Activated T-helper 1 cell treated with anti-CD3 and anti-CD28 coated beads, Interleukin-12 subunit alpha, Interleukin-12 subunit beta, Interleukin-2, Interleukin-4 antibody, amounts not matched to agents 30 ng/mL and 10 ng/mL and 1 ng/mL, durations not matched to agents 14 hours and 24 hours and 36 hours (primary cell): ENCODE data around the gene ADAM29. TPM values are rescaled to one million over a fixed set of nuclear protein-coding genes. Genes with fewer than 3 reads are reported as not detected.
"Not testable (repeated sequence)": the region's sequence is repeated elsewhere in the genome, so short reads cannot be mapped to it uniquely, and the experiment has no call there.

Experiments
- DNase-seq: peaks from one replicate; pipeline ENCODE4 v3.0.0; 2021; ENCODE audit warnings: low spot score
- H3K27ac Mint-ChIP-seq: one replicate; pipeline ENCODE4 v1.8.0; 2021; ENCODE audit warnings: mild to moderate bottlenecking, mixed read lengths
- H3K27me3 Mint-ChIP-seq: one replicate; pipeline ENCODE4 v1.8.0; 2022; ENCODE audit warnings: mild to moderate bottlenecking, moderate library complexity, mixed read lengths; ENCODE audit not compliant: insufficient read depth
- H3K36me3 Mint-ChIP-seq: one replicate; pipeline ENCODE4 v1.8.0; 2021; ENCODE audit warnings: low read depth, mixed read lengths
- H3K4me1 Mint-ChIP-seq: one replicate; pipeline ENCODE4 v1.8.0; 2021; ENCODE audit warnings: low read depth, mixed read lengths
- H3K4me3 Mint-ChIP-seq: one replicate; pipeline ENCODE4 v1.8.0; 2021; ENCODE audit warnings: mild to moderate bottlenecking, moderate library complexity, mixed read lengths
- H3K9me3 Mint-ChIP-seq: one replicate; pipeline ENCODE4 v1.8.0; 2021; ENCODE audit warnings: mixed read lengths
- intact Hi-C: fragments of 100-400 bp; cut with micrococcal nuclease; formaldehyde crosslinking; loops from one replicate; pipeline ENCODE4 v1.15.1; 2024
- total RNA-seq: library from RNA; stranded (reverse); gene quantifications from 2 replicates; pipeline ENCODE4 v1.2.3, GENCODE V29; 2022

The ADAM29 gene
- total RNA-seq, result not detected in 2 replicates

GRCh38 chr4:174918058-174918457 lies at the start of gene ADAM29:
Gene ADAM29 (plus strand): TSS chr4:174918358. CDS start chr4:174975526, 57,168 bp downstream.
- H3K36me3 Mint-ChIP-seq, result no peaks in the 10 kb centered on the region
- no peaks in the 10 kb centered on the region for H3K4me1 Mint-ChIP-seq
- DNase-seq, result no peak
- H3K9me3 Mint-ChIP-seq, result no peaks in the 10 kb centered on the region
- no peak within 1 kb of the TSS for H3K27ac Mint-ChIP-seq
- no peaks in the 10 kb centered on the region for H3K27me3 Mint-ChIP-seq
- H3K4me3 Mint-ChIP-seq, result no peak within 1 kb of the TSS
- intact Hi-C loops, result no loop called here

GRCh38 chr4:174869339-174869738 lies 48.8 kb upstream of the ADAM29 start:
- H3K9me3 Mint-ChIP-seq, result no peaks in the 10 kb centered on the region
- no peaks in the 10 kb centered on the region for H3K27me3 Mint-ChIP-seq
- intact Hi-C loops, result no loop called here
- H3K4me3 Mint-ChIP-seq, result no peak overlapping the region
- H3K27ac Mint-ChIP-seq, result no peak overlapping the region
- H3K36me3 Mint-ChIP-seq, result no peaks in the 10 kb centered on the region
- DNase-seq, result no peak
- no peaks in the 10 kb centered on the region for H3K4me1 Mint-ChIP-seq

- intact Hi-C loops, result no loop called here
- H3K9me3 Mint-ChIP-seq, result no peaks in the 10 kb centered on the region
- H3K27me3 Mint-ChIP-seq, result no peaks in the 10 kb centered on the region
- H3K36me3 Mint-ChIP-seq, result no peaks in the 10 kb centered on the region
- no peak overlapping the region for H3K27ac Mint-ChIP-seq
- no peaks in the 10 kb centered on the region for H3K4me1 Mint-ChIP-seq
- H3K4me3 Mint-ChIP-seq, result no peak overlapping the region
- DNase-seq, result no peak
Observed at GRCh38 chr4:174870311-174870710, 47.8 kb upstream of the ADAM29 start.

GRCh38 chr4:174871407-174871806 lies 46.8 kb upstream of the ADAM29 start:
- intact Hi-C loops, result no loop called here
- no peaks in the 10 kb centered on the region for H3K4me1 Mint-ChIP-seq
- no peak for DNase-seq
- no peaks in the 10 kb centered on the region for H3K27me3 Mint-ChIP-seq
- no peak overlapping the region for H3K27ac Mint-ChIP-seq
- no peaks in the 10 kb centered on the region for H3K36me3 Mint-ChIP-seq
- H3K4me3 Mint-ChIP-seq, result no peak overlapping the region
- H3K9me3 Mint-ChIP-seq, result no peaks in the 10 kb centered on the region

- H3K9me3 Mint-ChIP-seq, H3K27me3 Mint-ChIP-seq, DNase-seq, H3K4me3 Mint-ChIP-seq, H3K4me1 Mint-ChIP-seq, intact Hi-C loops, H3K36me3 Mint-ChIP-seq, H3K27ac Mint-ChIP-seq: not testable (repeated sequence)
Observed at GRCh38 chr4:174873146-174873545, 45.0 kb upstream of the ADAM29 start.

- H3K27ac Mint-ChIP-seq, result no peak overlapping the region
- no peak for DNase-seq
- intact Hi-C loops, result no loop called here
- H3K4me1 Mint-ChIP-seq, result no peaks in the 10 kb centered on the region
- H3K27me3 Mint-ChIP-seq, result no peaks in the 10 kb centered on the region
- H3K4me3 Mint-ChIP-seq, result no peak overlapping the region
- no peaks in the 10 kb centered on the region for H3K36me3 Mint-ChIP-seq
- no peaks in the 10 kb centered on the region for H3K9me3 Mint-ChIP-seq
Observed at GRCh38 chr4:174873931-174874330, 44.2 kb upstream of the ADAM29 start.

GRCh38 chr4:174874898-174875297 lies 43.3 kb upstream of the ADAM29 start:
- intact Hi-C loops, result no loop called here
- H3K27ac Mint-ChIP-seq, result no peak overlapping the region

GRCh38 chr4:174880001-174880400 lies 38.2 kb upstream of the ADAM29 start:
- H3K27me3 Mint-ChIP-seq, result no peaks in the 10 kb centered on the region
- H3K27ac Mint-ChIP-seq, result no peak overlapping the region
- H3K36me3 Mint-ChIP-seq, result no peaks in the 10 kb centered on the region
- intact Hi-C loops, result no loop called here
- H3K4me3 Mint-ChIP-seq, result no peak overlapping the region
- no peaks in the 10 kb centered on the region for H3K4me1 Mint-ChIP-seq
- no peaks in the 10 kb centered on the region for H3K9me3 Mint-ChIP-seq
- no peak for DNase-seq

More at GRCh38 chr4:174874898-174875297, 43.3 kb upstream of the ADAM29 start:
- Mint-ChIP-seq H3K4me3 (no peak overlapping the region), H3K4me1 (no peaks in the 10 kb centered on the region), H3K9me3 (no peaks in the 10 kb centered on the region), H3K27me3 (no peaks in the 10 kb centered on the region), H3K36me3 (no peaks in the 10 kb centered on the region)
- no peak for DNase-seq

- no peak for DNase-seq
- H3K36me3 Mint-ChIP-seq, result no peaks in the 10 kb centered on the region
- no peak overlapping the region for H3K27ac Mint-ChIP-seq
- no peak overlapping the region for H3K4me3 Mint-ChIP-seq
- H3K9me3 Mint-ChIP-seq, result no peaks in the 10 kb centered on the region
- H3K4me1 Mint-ChIP-seq, result no peaks in the 10 kb centered on the region
- H3K27me3 Mint-ChIP-seq, result no peaks in the 10 kb centered on the region
- intact Hi-C loops, result no loop called here
Observed at GRCh38 chr4:174882317-174882992, 35.7 kb upstream of the ADAM29 start.

- no peaks in the 10 kb centered on the region for H3K4me1 Mint-ChIP-seq
- peaks cover 11% of the 10 kb centered on the region for H3K9me3 Mint-ChIP-seq
- H3K27ac Mint-ChIP-seq, result no peak overlapping the region
- H3K27me3 Mint-ChIP-seq, result no peaks in the 10 kb centered on the region
- no peak for DNase-seq
- no peak overlapping the region for H3K4me3 Mint-ChIP-seq
- intact Hi-C loops, result no loop called here
- H3K36me3 Mint-ChIP-seq, result no peaks in the 10 kb centered on the region
Observed at GRCh38 chr4:174907508-174907907, 10.7 kb upstream of the ADAM29 start.

- Mint-ChIP-seq H3K9me3 (peaks cover 11% of the 10 kb centered on the region), H3K4me3 (no peak overlapping the region), H3K36me3 (no peaks in the 10 kb centered on the region), H3K27ac (no peak overlapping the region), H3K4me1 (no peaks in the 10 kb centered on the region), H3K27me3 (no peaks in the 10 kb centered on the region)
- intact Hi-C loops, result no loop called here
- DNase-seq, result no peak
Observed at GRCh38 chr4:174910271-174910670, 7.9 kb upstream of the ADAM29 start.

- H3K4me3 Mint-ChIP-seq, result no peak overlapping the region
- no peaks in the 10 kb centered on the region for H3K27me3 Mint-ChIP-seq
- no peak overlapping the region for H3K27ac Mint-ChIP-seq
- peaks cover 4% of the 10 kb centered on the region for H3K9me3 Mint-ChIP-seq
- no peak for DNase-seq
- H3K4me1 Mint-ChIP-seq, result no peaks in the 10 kb centered on the region
- H3K36me3 Mint-ChIP-seq, result no peaks in the 10 kb centered on the region
- intact Hi-C loops, result no loop called here
Observed at GRCh38 chr4:174912919-174913543, 5.1 kb upstream of the ADAM29 start.

- Mint-ChIP-seq H3K27ac (no peak overlapping the region), H3K36me3 (no peaks in the 10 kb centered on the region), H3K4me3 (no peak overlapping the region), H3K27me3 (no peaks in the 10 kb centered on the region), H3K9me3 (no peaks in the 10 kb centered on the region), H3K4me1 (no peaks in the 10 kb centered on the region)
- DNase-seq, result no peak
- intact Hi-C loops, result no loop called here
Observed at GRCh38 chr4:174919886-174920423, 1.8 kb downstream of the ADAM29 start.
